Measurements from ENCODE around the gene C12orf42. TPM values are rescaled to one million over a fixed set of nuclear protein-coding genes. Genes with fewer than 3 reads are reported as not detected.

C12orf42 gene
- total RNA-seq, 4 donors from 2014 or later: 1.2 TPM; not detected in 3

GRCh38 chr12:103278329-103278728, 217.4 kb downstream of the C12orf42 start:
- Histone ChIP-seq H3K27ac (no peak overlapping the region), H3K4me3 (no peak overlapping the region), H3K9me3 (no peaks in the 10 kb centered on the region), H3K27me3 (no peaks in the 10 kb centered on the region), H3K36me3 (no peaks in the 10 kb centered on the region), H3K4me1 (no peaks in the 10 kb centered on the region)
- WGBS, 2 donors: 72 to 78% methylated on average over 3 of the region's 3 CpGs
- TF ChIP-seq POLR2A (IDR thresholded peaks at IDR 0.05): no peak
- no peak for TF ChIP-seq EP300 (IDR thresholded peaks at IDR 0.05)
- no peak for TF ChIP-seq CTCF (IDR thresholded peaks at IDR 0.05)
- no peak for DNase-seq (ENCODE audit: low spot score in 2 of 2)

- TF ChIP-seq POLR2A (IDR thresholded peaks at IDR 0.05) (no peak), EP300 (IDR thresholded peaks at IDR 0.05) (no peak), CTCF (IDR thresholded peaks at IDR 0.05) (no peak)
- H3K36me3 ChIP-seq: no peaks in the 10 kb centered on the region
- 67 to 75% methylated on average over 3 of the region's 3 CpGs for WGBS, 2 donors
- H3K27ac ChIP-seq: no peak overlapping the region
- H3K9me3 ChIP-seq: no peaks in the 10 kb centered on the region
- no peaks in the 10 kb centered on the region for H3K4me1 ChIP-seq
- no peak for DNase-seq (ENCODE audit: low spot score in 2 of 2)
- no peak overlapping the region for H3K4me3 ChIP-seq
- no peaks in the 10 kb centered on the region for H3K27me3 ChIP-seq
Measured at GRCh38 chr12:103273645-103274044, 222.1 kb downstream of the C12orf42 start.

- WGBS, 2 donors: 93 to 97% methylated on average over 1 of the region's 1 CpG
- H3K4me3 ChIP-seq: no peak overlapping the region
- H3K27ac ChIP-seq: no peak overlapping the region
- TF ChIP-seq CTCF (IDR thresholded peaks at IDR 0.05) (no peak), EP300 (IDR thresholded peaks at IDR 0.05) (no peak), POLR2A (IDR thresholded peaks at IDR 0.05) (no peak)
- no peak for DNase-seq (ENCODE audit: low spot score in 2 of 2)
- H3K36me3 ChIP-seq: no peaks in the 10 kb centered on the region
- H3K9me3 ChIP-seq: no peaks in the 10 kb centered on the region
- no peaks in the 10 kb centered on the region for H3K4me1 ChIP-seq
- no peaks in the 10 kb centered on the region for H3K27me3 ChIP-seq
Measured at GRCh38 chr12:103272949-103273348, 222.8 kb downstream of the C12orf42 start.

- H3K9me3 ChIP-seq: no peaks in the 10 kb centered on the region
- H3K4me3 ChIP-seq: no peak overlapping the region
- TF ChIP-seq CTCF (IDR thresholded peaks at IDR 0.05) (no peak), POLR2A (IDR thresholded peaks at IDR 0.05) (no peak), EP300 (IDR thresholded peaks at IDR 0.05) (no peak)
- no peaks in the 10 kb centered on the region for H3K27me3 ChIP-seq
- DNase-seq (ENCODE audit: low spot score in 2 of 2): no peak
- H3K27ac ChIP-seq: no peak overlapping the region
- H3K4me1 ChIP-seq: no peaks in the 10 kb centered on the region
- H3K36me3 ChIP-seq: no peaks in the 10 kb centered on the region
Measured at GRCh38 chr12:103269946-103270345, 225.8 kb downstream of the C12orf42 start.

GRCh38 chr12:103268831-103269514, 226.8 kb downstream of the C12orf42 start:
- Histone ChIP-seq H3K4me1 (no peaks in the 10 kb centered on the region), H3K27me3 (no peaks in the 10 kb centered on the region), H3K36me3 (no peaks in the 10 kb centered on the region), H3K27ac (no peak overlapping the region), H3K9me3 (no peaks in the 10 kb centered on the region), H3K4me3 (no peak overlapping the region)
- WGBS, 2 donors: 63 to 64% methylated on average over 5 of the region's 5 CpGs
- no peak for DNase-seq (ENCODE audit: low spot score in 2 of 2)
- TF ChIP-seq EP300 (IDR thresholded peaks at IDR 0.05): no peak
- no peak for TF ChIP-seq CTCF (IDR thresholded peaks at IDR 0.05)
- TF ChIP-seq POLR2A (IDR thresholded peaks at IDR 0.05): no peak

Measured in tibial nerve (tissue), 4 donors.